Measurements from ENCODE around the gene EID3. TPM values are rescaled to one million over a fixed set of nuclear protein-coding genes. Genes with fewer than 3 reads are reported as not detected.

The EID3 gene
- polyA plus RNA-seq, 1 donor from 2014 or later = 0.37 TPM

DNA sequence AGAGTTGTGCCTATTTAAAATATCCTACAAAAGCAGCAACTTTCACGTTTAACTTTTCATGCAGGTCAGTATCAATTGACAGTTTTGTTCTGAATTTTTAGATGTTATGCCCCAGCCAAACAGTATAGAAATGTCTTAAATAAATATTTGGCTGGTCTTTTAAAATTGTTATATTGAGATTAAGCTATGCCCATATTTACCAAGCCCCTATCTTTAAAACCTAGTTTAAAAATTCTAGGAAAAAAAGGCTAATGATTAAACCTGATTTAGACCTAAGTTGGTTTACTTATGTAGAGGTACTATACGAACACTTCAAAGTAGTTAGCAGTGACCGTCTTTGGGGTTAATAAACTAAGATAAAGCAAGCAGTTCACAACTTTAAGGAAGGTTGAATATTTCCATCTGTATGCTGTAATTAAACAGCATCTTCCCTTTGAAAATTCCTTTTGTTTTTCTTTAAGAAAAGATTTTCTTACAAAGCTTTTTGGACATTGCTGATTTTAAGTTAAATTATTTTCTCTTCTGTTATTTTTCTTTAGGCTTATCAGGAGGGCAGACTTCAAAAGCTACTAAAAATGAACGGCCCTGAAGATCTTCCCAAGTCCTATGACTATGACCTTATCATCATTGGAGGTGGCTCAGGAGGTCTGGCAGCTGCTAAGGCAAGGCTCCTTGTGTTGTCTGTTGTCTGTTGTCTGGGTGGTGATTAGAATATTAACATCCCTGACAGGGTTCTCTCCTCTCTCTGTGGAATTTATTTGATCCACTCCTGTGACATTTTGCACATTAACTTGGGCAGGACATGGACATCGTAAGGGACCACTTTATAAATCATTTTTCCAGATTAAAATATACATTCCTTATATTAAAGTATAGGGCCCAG is 7.5 kb downstream of the EID3 start:
- H3K9me2 ChIP-seq (ENCODE audit: insufficient read depth, low read length) = no peaks in the 10 kb centered on the region
- no peaks in the 10 kb centered on the region for H3K27me3 ChIP-seq (ENCODE audit: insufficient read depth, low read depth, low read length)
- H2AFZ ChIP-seq (ENCODE audit: low read depth, low read length) = no peak overlapping the region
- H3K9me3 ChIP-seq (ENCODE audit: low read length) = no peaks in the 10 kb centered on the region
- TF ChIP-seq, protein P1, sequence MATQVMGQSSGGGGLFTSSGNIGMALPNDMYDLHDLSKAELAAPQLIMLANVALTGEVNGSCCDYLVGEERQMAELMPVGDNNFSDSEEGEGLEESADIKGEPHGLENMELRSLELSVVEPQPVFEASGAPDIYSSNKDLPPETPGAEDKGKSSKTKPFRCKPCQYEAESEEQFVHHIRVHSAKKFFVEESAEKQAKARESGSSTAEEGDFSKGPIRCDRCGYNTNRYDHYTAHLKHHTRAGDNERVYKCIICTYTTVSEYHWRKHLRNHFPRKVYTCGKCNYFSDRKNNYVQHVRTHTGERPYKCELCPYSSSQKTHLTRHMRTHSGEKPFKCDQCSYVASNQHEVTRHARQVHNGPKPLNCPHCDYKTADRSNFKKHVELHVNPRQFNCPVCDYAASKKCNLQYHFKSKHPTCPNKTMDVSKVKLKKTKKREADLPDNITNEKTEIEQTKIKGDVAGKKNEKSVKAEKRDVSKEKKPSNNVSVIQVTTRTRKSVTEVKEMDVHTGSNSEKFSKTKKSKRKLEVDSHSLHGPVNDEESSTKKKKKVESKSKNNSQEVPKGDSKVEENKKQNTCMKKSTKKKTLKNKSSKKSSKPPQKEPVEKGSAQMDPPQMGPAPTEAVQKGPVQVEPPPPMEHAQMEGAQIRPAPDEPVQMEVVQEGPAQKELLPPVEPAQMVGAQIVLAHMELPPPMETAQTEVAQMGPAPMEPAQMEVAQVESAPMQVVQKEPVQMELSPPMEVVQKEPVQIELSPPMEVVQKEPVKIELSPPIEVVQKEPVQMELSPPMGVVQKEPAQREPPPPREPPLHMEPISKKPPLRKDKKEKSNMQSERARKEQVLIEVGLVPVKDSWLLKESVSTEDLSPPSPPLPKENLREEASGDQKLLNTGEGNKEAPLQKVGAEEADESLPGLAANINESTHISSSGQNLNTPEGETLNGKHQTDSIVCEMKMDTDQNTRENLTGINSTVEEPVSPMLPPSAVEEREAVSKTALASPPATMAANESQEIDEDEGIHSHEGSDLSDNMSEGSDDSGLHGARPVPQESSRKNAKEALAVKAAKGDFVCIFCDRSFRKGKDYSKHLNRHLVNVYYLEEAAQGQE (IDR thresholded peaks at IDR 0.05; ENCODE audit: borderline replicate concordance) = no peak
- TF ChIP-seq RAD21 (conservative IDR thresholded peaks at IDR 0.05) (no peak), POLR2AphosphoS5 (IDR thresholded peaks at IDR 0.05) (no peak), MXI1 (conservative IDR thresholded peaks at IDR 0.05; ENCODE audit: poor library complexity, severe bottlenecking) (no peak), SMC3 (conservative IDR thresholded peaks at IDR 0.05; ENCODE audit: poor library complexity) (no peak), EP300 (conservative IDR thresholded peaks at IDR 0.05; ENCODE audit: poor library complexity, severe bottlenecking) (no peak), TAF1 (IDR thresholded peaks at IDR 0.05; ENCODE audit: low read depth) (no peak)
- TF ChIP-seq, protein P2, sequence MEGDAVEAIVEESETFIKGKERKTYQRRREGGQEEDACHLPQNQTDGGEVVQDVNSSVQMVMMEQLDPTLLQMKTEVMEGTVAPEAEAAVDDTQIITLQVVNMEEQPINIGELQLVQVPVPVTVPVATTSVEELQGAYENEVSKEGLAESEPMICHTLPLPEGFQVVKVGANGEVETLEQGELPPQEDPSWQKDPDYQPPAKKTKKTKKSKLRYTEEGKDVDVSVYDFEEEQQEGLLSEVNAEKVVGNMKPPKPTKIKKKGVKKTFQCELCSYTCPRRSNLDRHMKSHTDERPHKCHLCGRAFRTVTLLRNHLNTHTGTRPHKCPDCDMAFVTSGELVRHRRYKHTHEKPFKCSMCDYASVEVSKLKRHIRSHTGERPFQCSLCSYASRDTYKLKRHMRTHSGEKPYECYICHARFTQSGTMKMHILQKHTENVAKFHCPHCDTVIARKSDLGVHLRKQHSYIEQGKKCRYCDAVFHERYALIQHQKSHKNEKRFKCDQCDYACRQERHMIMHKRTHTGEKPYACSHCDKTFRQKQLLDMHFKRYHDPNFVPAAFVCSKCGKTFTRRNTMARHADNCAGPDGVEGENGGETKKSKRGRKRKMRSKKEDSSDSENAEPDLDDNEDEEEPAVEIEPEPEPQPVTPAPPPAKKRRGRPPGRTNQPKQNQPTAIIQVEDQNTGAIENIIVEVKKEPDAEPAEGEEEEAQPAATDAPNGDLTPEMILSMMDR (IDR thresholded peaks at IDR 0.05; ENCODE audit: poor library complexity, severe bottlenecking) = no peak
- no peaks in the 10 kb centered on the region for H4K20me1 ChIP-seq (ENCODE audit: insufficient read depth)
- no peak overlapping the region for H3K4me3 ChIP-seq (ENCODE audit: low read length)
- H3K36me3 ChIP-seq (ENCODE audit: insufficient read depth, low read length) = peaks cover 14% of the 10 kb centered on the region
- no peak overlapping the region for H3K9ac ChIP-seq (ENCODE audit: low read length)
- H3K4me2 ChIP-seq (ENCODE audit: low read length) = no peak overlapping the region
- peaks cover 8% of the 10 kb centered on the region for H3K79me2 ChIP-seq (replicated peaks; ENCODE audit: insufficient read depth, low read length)
- no peak overlapping the region for H3K27ac ChIP-seq (ENCODE audit: low read length)
- H3F3A ChIP-seq (ENCODE audit: insufficient read depth, low read length, poor library complexity, severe bottlenecking) = no peaks in the 10 kb centered on the region

DNA sequence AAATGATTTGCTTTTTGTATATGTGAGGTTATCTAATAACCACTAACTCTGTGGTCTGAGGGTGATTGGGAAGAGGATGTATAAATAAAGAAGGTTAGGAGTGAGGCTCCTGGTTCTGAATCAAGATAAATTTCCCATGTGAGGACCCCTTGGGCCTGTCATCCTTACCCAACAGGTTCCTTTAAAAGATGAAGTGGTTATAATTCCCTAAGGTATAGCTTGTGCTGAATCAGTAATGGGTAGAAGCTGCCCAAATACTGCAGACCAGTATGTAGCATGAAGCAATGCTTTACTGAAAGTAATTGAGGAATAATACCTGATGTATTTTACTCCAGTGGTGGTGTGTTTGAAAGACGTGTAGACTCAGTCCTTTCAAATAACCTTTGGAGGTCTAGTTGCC is 8.7 kb downstream of the EID3 start:
- H3K27ac ChIP-seq (ENCODE audit: low read length) = no peak overlapping the region
- no peak overlapping the region for H3K4me2 ChIP-seq (ENCODE audit: low read length)
- H3K4me3 ChIP-seq (ENCODE audit: low read length) = no peak overlapping the region
- H3K9ac ChIP-seq (ENCODE audit: low read length) = no peak overlapping the region
- H3F3A ChIP-seq (ENCODE audit: insufficient read depth, low read length, poor library complexity, severe bottlenecking) = no peaks in the 10 kb centered on the region
- H3K9me3 ChIP-seq (ENCODE audit: low read length) = no peaks in the 10 kb centered on the region
- no peaks in the 10 kb centered on the region for H3K27me3 ChIP-seq (ENCODE audit: insufficient read depth, low read depth, low read length)
- TF ChIP-seq, protein P1 (IDR thresholded peaks at IDR 0.05; ENCODE audit: borderline replicate concordance) = no peak
- TF ChIP-seq SMC3 (conservative IDR thresholded peaks at IDR 0.05; ENCODE audit: poor library complexity) (no peak), POLR2AphosphoS5 (IDR thresholded peaks at IDR 0.05) (no peak), EZH2 (IDR thresholded peaks at IDR 0.05; ENCODE audit: borderline replicate concordance, insufficient read depth, low read length, poor library complexity, severe bottlenecking) (no peak), EP300 (conservative IDR thresholded peaks at IDR 0.05; ENCODE audit: poor library complexity, severe bottlenecking) (no peak), RAD21 (conservative IDR thresholded peaks at IDR 0.05) (no peak)
- TF ChIP-seq, protein P2 (IDR thresholded peaks at IDR 0.05; ENCODE audit: poor library complexity, severe bottlenecking) = no peak
- H3K36me3 ChIP-seq (ENCODE audit: insufficient read depth, low read length) = peaks cover 15% of the 10 kb centered on the region
- H3K79me2 ChIP-seq (replicated peaks; ENCODE audit: insufficient read depth, low read length) = peaks cover 8% of the 10 kb centered on the region
- no peak overlapping the region for H2AFZ ChIP-seq (ENCODE audit: low read depth, low read length)
- no peaks in the 10 kb centered on the region for H3K9me2 ChIP-seq (ENCODE audit: insufficient read depth, low read length)
- H4K20me1 ChIP-seq (ENCODE audit: insufficient read depth) = no peaks in the 10 kb centered on the region

All from neural cell (in vitro differentiated cells).